Glomerular visceral epithelial cell (primary cell): ENCODE data around the gene ZFAND6.
"Not testable (repeated sequence)": the region's sequence is repeated elsewhere in the genome, so short reads cannot be mapped to it uniquely, and the experiment has no call there.

ENCODE experiments used
- DNase-seq: peaks from one replicate; pipeline ENCODE4 v3.0.0-alpha.2; 2016; ENCODE audit errors: extremely low spot score

The ZFAND6 gene

GRCh38 chr15:80095969-80096368 lies 36.5 kb downstream of the ZFAND6 start:
- DNase-seq, result no peak

- DNase-seq, result no peak
Measured at GRCh38 chr15:80098341-80098740, 38.9 kb downstream of the ZFAND6 start.

- peak; percentile 9 for DNase-seq
Measured at GRCh38 chr15:80099241-80099640, 39.8 kb downstream of the ZFAND6 start.

DNA sequence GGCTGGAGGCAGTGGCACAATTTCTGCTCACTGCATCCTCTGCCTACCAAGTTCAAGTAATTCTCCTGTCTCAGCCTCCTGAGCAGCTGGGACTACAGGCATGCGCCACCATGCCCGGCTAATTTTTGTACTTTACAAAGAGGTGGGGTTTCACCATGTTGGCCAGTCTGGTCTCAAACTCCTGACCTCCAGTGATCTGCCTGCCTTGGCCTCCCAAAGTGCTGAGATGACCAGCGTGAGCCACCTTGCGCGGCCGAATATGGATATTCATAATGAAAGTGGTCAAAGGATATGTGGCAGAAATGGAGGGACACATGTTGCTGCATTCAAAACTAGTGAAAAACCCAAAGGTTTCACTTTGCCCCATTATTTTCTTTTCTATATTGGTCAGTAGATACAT lies 40.2 kb downstream of the ZFAND6 start:
- not testable (repeated sequence) for DNase-seq

GRCh38 chr15:80100247-80100646 lies 40.8 kb downstream of the ZFAND6 start:
- DNase-seq, result no peak

GRCh38 chr15:80105193-80105592 lies 45.7 kb downstream of the ZFAND6 start:
- no peak for DNase-seq

GRCh38 chr15:80105595-80105994 lies 46.1 kb downstream of the ZFAND6 start:
- DNase-seq, result peak; percentile 9

DNA sequence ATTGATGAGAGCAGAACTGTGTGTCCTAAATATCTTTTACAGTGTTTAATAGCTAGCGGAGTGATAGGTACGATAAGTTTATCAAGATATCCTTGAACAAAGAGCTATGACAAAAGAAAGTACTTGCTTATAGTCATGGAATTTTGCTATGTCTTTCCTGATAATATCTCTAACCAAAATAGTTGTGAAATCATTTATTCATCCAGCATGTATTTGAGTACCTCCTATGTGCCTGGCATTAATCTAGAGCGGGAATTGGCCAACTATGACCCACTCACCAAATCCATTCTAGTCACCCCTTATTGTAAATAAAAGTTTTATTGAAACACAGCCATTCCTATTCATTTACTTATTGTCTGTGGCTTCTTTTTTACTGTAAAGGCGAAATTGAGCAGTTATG lies 46.6 kb downstream of the ZFAND6 start:
- DNase-seq, result no peak

- DNase-seq, result no peak
Measured at GRCh38 chr15:80107204-80107603, 47.7 kb downstream of the ZFAND6 start.

GRCh38 chr15:80107774-80108173 lies 48.3 kb downstream of the ZFAND6 start:
- DNase-seq, result no peak

GRCh38 chr15:80109388-80109787 lies 49.9 kb downstream of the ZFAND6 start:
- DNase-seq, result no peak

GRCh38 chr15:80110920-80111319 lies 51.4 kb downstream of the ZFAND6 start:
- no peak for DNase-seq

GRCh38 chr15:80114114-80114513 lies 54.6 kb downstream of the ZFAND6 start:
- DNase-seq, result no peak

- DNase-seq, result no peak
Measured at GRCh38 chr15:80115021-80115420, 55.5 kb downstream of the ZFAND6 start.

DNA sequence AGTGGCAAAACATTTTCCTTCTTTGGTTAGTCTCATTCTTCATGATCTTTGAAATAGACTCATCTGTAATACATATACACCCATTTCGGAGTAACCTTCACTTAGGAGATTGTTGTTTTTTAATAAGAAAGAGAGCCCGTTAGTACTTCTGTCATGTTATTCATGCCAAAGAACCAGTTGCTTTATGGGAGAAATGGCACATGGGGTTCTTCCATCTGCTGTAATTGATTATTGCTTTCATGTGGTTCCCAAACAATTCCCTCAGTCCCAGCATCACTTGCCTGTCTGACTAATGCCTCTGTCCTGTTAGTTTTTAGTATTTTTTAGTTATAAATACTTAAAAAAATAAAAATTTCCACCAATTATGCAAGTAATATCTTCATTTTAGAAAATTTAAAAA lies 59.5 kb downstream of the ZFAND6 start:
- DNase-seq, result no peak

DNA sequence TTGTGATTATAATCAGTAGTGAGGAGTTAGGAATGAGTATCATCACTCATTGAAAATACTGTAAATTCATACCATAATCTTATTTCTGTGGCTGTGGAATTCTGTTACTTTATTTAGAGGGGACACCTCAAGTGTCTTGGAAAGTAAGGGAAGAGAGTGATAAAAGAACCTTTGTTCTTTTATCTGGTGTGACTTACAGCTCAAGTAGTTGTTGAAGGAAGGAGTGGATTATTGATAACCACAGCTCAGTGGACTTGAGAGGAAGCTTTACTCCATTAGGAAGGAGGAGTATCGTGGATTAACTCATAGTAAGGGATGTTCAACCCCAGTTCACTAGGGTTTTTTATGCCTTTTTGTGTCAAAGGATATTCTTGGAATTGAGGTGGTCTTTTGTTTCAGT lies 61.2 kb downstream of the ZFAND6 start:
- DNase-seq, result no peak

GRCh38 chr15:80121546-80121945 lies 62.1 kb downstream of the ZFAND6 start:
- peak; percentile 38 for DNase-seq

DNA sequence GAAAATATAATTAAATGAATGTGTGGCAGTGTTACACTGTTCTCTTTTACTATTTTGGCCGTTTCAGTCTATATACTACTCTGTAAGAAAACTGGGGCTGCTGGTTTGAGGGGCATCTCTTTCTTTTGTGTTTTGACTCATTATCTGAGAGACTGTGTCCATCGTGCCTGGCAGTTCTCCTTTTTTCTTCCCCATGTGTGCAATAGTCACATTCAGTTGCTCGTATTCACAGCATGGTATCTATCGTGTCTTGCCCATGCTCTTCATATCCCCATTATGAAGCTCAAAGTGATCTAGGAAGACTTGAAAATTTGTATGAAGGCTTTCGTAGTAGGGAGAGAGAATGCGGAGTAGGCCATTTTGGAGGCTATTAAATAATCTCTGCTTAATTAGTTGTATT lies 63.6 kb downstream of the ZFAND6 start:
- DNase-seq, result no peak

DNA sequence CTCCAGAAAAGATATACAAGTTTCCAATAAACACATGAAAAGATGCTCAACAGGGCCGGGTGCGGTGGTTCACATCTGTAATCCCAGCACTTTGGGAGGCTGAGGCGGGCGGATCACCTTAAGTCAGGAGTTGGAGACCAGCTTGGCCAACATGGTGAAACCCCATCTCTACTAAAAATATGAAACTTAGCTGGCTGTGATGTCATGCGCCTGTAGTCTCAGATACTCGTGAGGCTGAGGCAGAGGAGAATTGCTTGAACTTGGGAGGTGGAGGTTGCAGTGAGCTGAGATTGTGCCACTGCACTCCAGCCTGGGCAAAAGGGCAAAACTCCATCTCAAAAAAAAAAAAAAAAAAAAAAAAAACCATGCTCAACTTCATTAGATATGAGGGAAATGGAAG lies 67.8 kb downstream of the ZFAND6 start:
- not testable (repeated sequence) for DNase-seq

- no peak for DNase-seq
Measured at GRCh38 chr15:80127911-80128310, 68.4 kb downstream of the ZFAND6 start.

DNA sequence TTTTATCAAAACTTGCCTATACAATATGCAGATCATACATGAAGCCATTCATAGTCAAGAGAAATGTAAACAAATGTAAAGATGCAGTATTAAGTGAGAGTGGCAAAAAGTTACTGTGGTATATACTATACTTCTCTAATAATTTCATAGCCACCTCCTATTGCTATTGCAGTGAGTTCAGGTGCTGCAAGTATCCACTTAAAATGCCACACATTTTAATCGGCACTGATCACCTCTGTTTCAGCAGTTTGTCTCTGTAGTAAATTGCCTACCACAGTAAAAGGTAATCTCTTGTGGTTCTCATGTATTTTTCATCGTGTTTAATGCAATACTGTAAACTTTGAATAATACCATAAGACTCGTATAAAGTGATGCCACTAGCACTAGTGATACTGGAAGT lies 72.9 kb downstream of the ZFAND6 start:
- no peak for DNase-seq

- no peak for DNase-seq
Measured at GRCh38 chr15:80136854-80137253, 77.4 kb downstream of the ZFAND6 start.

DNA sequence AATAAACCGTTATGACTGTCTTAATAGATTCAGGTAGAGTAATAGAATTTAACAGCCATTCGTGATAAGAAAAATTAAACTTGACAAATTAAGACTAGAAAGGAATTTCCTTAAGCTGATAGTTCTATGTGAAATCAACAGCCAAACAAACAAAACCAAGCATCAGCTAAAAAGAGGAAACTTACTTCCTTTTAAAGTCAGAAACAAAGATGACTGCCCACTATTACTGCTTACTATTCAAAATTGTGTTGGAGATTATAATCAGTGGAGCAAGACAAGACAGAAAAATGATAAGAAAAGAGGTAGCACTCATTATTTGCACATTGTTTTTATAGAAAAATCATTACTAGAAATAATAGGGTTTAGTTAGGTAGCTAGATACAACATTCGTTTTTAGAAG lies 79.5 kb downstream of the ZFAND6 start:
- no peak for DNase-seq

GRCh38 chr15:80140909-80141308 lies 81.4 kb downstream of the ZFAND6 start:
- DNase-seq, result no peak
